HEK293 (cell line): ENCODE measurements around the gene PNLIP.

Experiments
- CTCF ChIA-PET: fragments of 350-600 bp; formaldehyde crosslinking; extraction: SDS; loops from one replicate; lab custom pipeline; 2021; ENCODE audit warnings: antibody characterized with exemption; lab: Yijun Ruan, JAX
- POLR2A ChIA-PET: fragments of 300-600 bp; formaldehyde crosslinking; extraction: SDS; loops from one replicate; lab custom pipeline; 2020; ENCODE audit warnings: antibody characterized with exemption, inconsistent platforms; lab: Yijun Ruan, JAX
- H3K27ac ChIP-seq: fragments of 200-500 bp; sonication (Bioruptor generic); 2 replicates; pipeline ENCODE4 v1.5.1; 2014; ENCODE audit warnings: low read depth, low read length, control low read depth, inconsistent platforms; ENCODE audit errors: extremely low read depth
- H3K36me3 ChIP-seq, 2 experiments: fragments of 200-500 bp in 1 of 2; sonication (Bioruptor generic) in 1 of 2; 1 replicate in 1 of 2; 2 replicates in 1 of 2; pipeline ENCODE4 v1.5.1; 2014 to 2017; ENCODE audit warnings: inconsistent platforms in 2 of 2, low read length in 2 of 2; ENCODE audit not compliant: control insufficient read depth in 2 of 2, insufficient read depth in 1 of 2
- H3K4me1 ChIP-seq: fragments of 200-500 bp; sonication (Bioruptor generic); 2 replicates; pipeline ENCODE4 v1.5.1; 2014; ENCODE audit warnings: mild to moderate bottlenecking, low read length, inconsistent platforms; ENCODE audit not compliant: control insufficient read depth, insufficient read depth
- H3K4me3 ChIP-seq: 2 replicates; pipeline ENCODE4 v1.5.1; 2011; ENCODE audit warnings: low read depth, mild to moderate bottlenecking, control low read depth, low read length, moderate library complexity
- H3K9me3 ChIP-seq: fragments of 200-500 bp; sonication (Bioruptor generic); 2 replicates; pipeline ENCODE4 v1.5.1; 2014; ENCODE audit warnings: low read depth, low read length, inconsistent platforms; ENCODE audit not compliant: control insufficient read depth, insufficient read depth
- ATF2 ChIP-seq: fragments of 450-650 bp; formaldehyde crosslinking; IDR thresholded peaks from 2 replicates; pipeline ENCODE4 v1.5.1; 2016; ENCODE audit warnings: missing biosample characterization, missing genetic modification characterization, low read depth
- EGR2 ChIP-seq: fragments of 450-650 bp; formaldehyde crosslinking; IDR thresholded peaks from 2 replicates; pipeline ENCODE4 v1.5.1; 2016; ENCODE audit warnings: low read depth, missing biosample characterization, missing genetic modification characterization
- GLI4 ChIP-seq: fragments of 450-650 bp; formaldehyde crosslinking; IDR thresholded peaks from 2 replicates; pipeline ENCODE4 v1.5.1; 2016; ENCODE audit warnings: missing biosample characterization, missing genetic modification characterization
- HOXD13 ChIP-seq: sonication (generic); formaldehyde crosslinking; IDR thresholded peaks from 2 replicates; pipeline ENCODE4 v1.8.0; 2022; ENCODE audit warnings: missing genetic modification reagents, borderline replicate concordance
- KLF9 ChIP-seq: fragments of 450-650 bp; formaldehyde crosslinking; IDR thresholded peaks from 2 replicates; pipeline ENCODE4 v1.5.1; 2016; ENCODE audit warnings: missing biosample characterization, missing genetic modification characterization, low read depth
- PBX3 ChIP-seq: sonication (generic); formaldehyde crosslinking; IDR thresholded peaks from 2 replicates; pipeline ENCODE4 v1.8.1; 2022; ENCODE audit warnings: mild to moderate bottlenecking, moderate library complexity, missing genetic modification reagents
- SALL2 ChIP-seq: fragments of 450-650 bp; formaldehyde crosslinking; IDR thresholded peaks from 2 replicates; pipeline ENCODE4 v1.5.0; 2017; ENCODE audit warnings: missing biosample characterization, mild to moderate bottlenecking, missing genetic modification characterization, borderline replicate concordance
- SETDB1 ChIP-seq: IDR thresholded peaks from one replicate; pipeline ENCODE4 v1.6.1; 2017; ENCODE audit warnings: mild to moderate bottlenecking, low read length, moderate library complexity, mixed read lengths; ENCODE audit not compliant: insufficient read length
- SP2 ChIP-seq: fragments of 450-650 bp; formaldehyde crosslinking; IDR thresholded peaks from 2 replicates; pipeline ENCODE4 v1.5.1; 2016; ENCODE audit warnings: missing biosample characterization, missing genetic modification characterization
- YY1 ChIP-seq: fragments of 450-650 bp; formaldehyde crosslinking; IDR thresholded peaks from 2 replicates; pipeline ENCODE4 v1.5.1; 2018; ENCODE audit warnings: missing biosample characterization, missing genetic modification characterization
- ZBTB10 ChIP-seq: fragments of 450-650 bp; formaldehyde crosslinking; IDR thresholded peaks from 2 replicates; pipeline ENCODE4 v1.5.1; 2016; ENCODE audit warnings: missing biosample characterization, missing genetic modification characterization
- ZBTB11 ChIP-seq: fragments of 450-650 bp; formaldehyde crosslinking; conservative IDR thresholded peaks from 2 replicates; pipeline ENCODE4 v1.5.1; 2016; ENCODE audit warnings: low read depth, missing biosample characterization, missing genetic modification characterization
- ZBTB21 ChIP-seq: fragments of 450-650 bp; formaldehyde crosslinking; IDR thresholded peaks from 2 replicates; pipeline ENCODE4 v1.5.1; 2017; ENCODE audit warnings: missing biosample characterization, missing genetic modification characterization
- ZBTB6 ChIP-seq: fragments of 450-650 bp; formaldehyde crosslinking; IDR thresholded peaks from 2 replicates; pipeline ENCODE4 v1.5.1; 2017; ENCODE audit warnings: missing biosample characterization, missing genetic modification characterization
- ZBTB7A ChIP-seq: fragments of 450-650 bp; formaldehyde crosslinking; IDR thresholded peaks from 2 replicates; pipeline ENCODE4 v1.5.1; 2016; ENCODE audit warnings: low read depth, missing biosample characterization, missing genetic modification characterization
- ZNF112 ChIP-seq: fragments of 450-650 bp; formaldehyde crosslinking; IDR thresholded peaks from 2 replicates; pipeline ENCODE4 v1.5.0; 2017; ENCODE audit warnings: missing biosample characterization, missing genetic modification characterization
- ZNF140 ChIP-seq: fragments of 450-650 bp; formaldehyde crosslinking; IDR thresholded peaks from 2 replicates; pipeline ENCODE4 v1.5.1; 2016; ENCODE audit warnings: missing biosample characterization, missing genetic modification characterization
- ZNF248 ChIP-seq: fragments of 450-650 bp; formaldehyde crosslinking; IDR thresholded peaks from 2 replicates; pipeline ENCODE4 v1.5.1; 2017; ENCODE audit warnings: missing biosample characterization, missing genetic modification characterization
- ZNF324 ChIP-seq: fragments of 450-650 bp; formaldehyde crosslinking; IDR thresholded peaks from 2 replicates; pipeline ENCODE4 v1.5.1; 2016; ENCODE audit warnings: missing biosample characterization, missing genetic modification characterization
- ZNF354C ChIP-seq: fragments of 450-650 bp; formaldehyde crosslinking; IDR thresholded peaks from 2 replicates; pipeline ENCODE4 v1.5.1; 2016; ENCODE audit warnings: missing biosample characterization, missing genetic modification characterization, low read depth, borderline replicate concordance
- ZNF391 ChIP-seq: fragments of 450-650 bp; formaldehyde crosslinking; IDR thresholded peaks from 2 replicates; pipeline ENCODE4 v1.5.1; 2016; ENCODE audit warnings: low read depth, missing biosample characterization, missing genetic modification characterization, borderline replicate concordance
- ZNF48 ChIP-seq: fragments of 450-650 bp; formaldehyde crosslinking; IDR thresholded peaks from 2 replicates; pipeline ENCODE4 v1.5.1; 2016; ENCODE audit warnings: missing biosample characterization, missing genetic modification characterization
- ZNF521 ChIP-seq: fragments of 450-650 bp; formaldehyde crosslinking; IDR thresholded peaks from 2 replicates; pipeline ENCODE4 v1.5.1; 2017; ENCODE audit warnings: missing biosample characterization, mild to moderate bottlenecking, missing genetic modification characterization
- ZNF596 ChIP-seq: fragments of 450-650 bp; IDR thresholded peaks from 2 replicates; pipeline ENCODE4 v1.5.0; 2018; ENCODE audit warnings: missing biosample characterization, mild to moderate bottlenecking, missing genetic modification characterization, moderate library complexity
- ZNF629 ChIP-seq: fragments of 450-650 bp; formaldehyde crosslinking; IDR thresholded peaks from 2 replicates; pipeline ENCODE4 v1.5.1; 2017; ENCODE audit warnings: missing biosample characterization, missing genetic modification characterization
- ZNF707 ChIP-seq: fragments of 450-650 bp; formaldehyde crosslinking; IDR thresholded peaks from 2 replicates; pipeline ENCODE4 v1.5.1; 2016; ENCODE audit warnings: missing biosample characterization, missing genetic modification characterization
- ZNF830 ChIP-seq: fragments of 450-650 bp; IDR thresholded peaks from 2 replicates; pipeline ENCODE4 v1.5.0; 2018; ENCODE audit warnings: missing biosample characterization, missing genetic modification characterization, low read depth, mild to moderate bottlenecking, moderate library complexity

PNLIP gene

GRCh38 chr10:116554628-116555027 is 8.9 kb downstream of the PNLIP start:
- Histone ChIP-seq H3K9me3 (no peaks in the 10 kb centered on the region), H3K4me1 (no peaks in the 10 kb centered on the region), H3K27ac (no peak overlapping the region), H3K36me3 (no peaks in the 10 kb centered on the region), H3K4me3 (no peak overlapping the region)
- TF ChIP-seq ZBTB11 (no peak), PBX3 (CRISPR knock-in tag) (no peak), SETDB1 (no peak), ZNF354C (tag by site-specific recombination) (no peak), ZNF521 (tag by site-specific recombination) (no peak), ZBTB6 (no peak), ZNF596 (tag by site-specific recombination) (no peak), SALL2 (no peak), ZNF391 (tag by site-specific recombination) (no peak), GLI4 (no peak), ZNF830 (no peak), SP2 (tag by site-specific recombination) (no peak), ZBTB7A (tag by site-specific recombination) (no peak), ZNF140 (tag by site-specific recombination) (no peak), ZNF707 (tag by site-specific recombination) (no peak), ZNF112 (no peak)
- CTCF ChIA-PET, result no interaction called here
- POLR2A ChIA-PET, result no interaction called here

- H3K36me3 ChIP-seq, result no peaks in the 10 kb centered on the region
- H3K4me1 ChIP-seq, result no peaks in the 10 kb centered on the region
- no peaks in the 10 kb centered on the region for H3K9me3 ChIP-seq
- H3K27ac ChIP-seq, result no peak overlapping the region
- CTCF ChIA-PET, result interaction anchor here (0.6 to 1.2 kb wide), 2 partner anchors 35 to 72 kb away, joined by 3 read pairs; no protein-coding TSS in a partner anchor
- POLR2A ChIA-PET, result no interaction called here
- H3K4me3 ChIP-seq, result no peak overlapping the region
- peak; percentile 48; the same call in 1 of the 2 replicates for TF ChIP-seq ZNF629 (tag by site-specific recombination)
- no peak for TF ChIP-seq YY1 (tag by site-specific recombination)
- no peak for TF ChIP-seq HOXD13 (CRISPR knock-in tag)
- TF ChIP-seq ZNF324 (tag by site-specific recombination), result no peak
- no peak for TF ChIP-seq ZBTB10 (tag by site-specific recombination)
- TF ChIP-seq ZNF248, result no peak
- TF ChIP-seq KLF9, result no peak
- no peak for TF ChIP-seq ZNF48 (tag by site-specific recombination)
- peak; percentile 53; the same call in 1 of the 2 replicates for TF ChIP-seq ATF2 (tag by site-specific recombination)
- TF ChIP-seq EGR2 (tag by site-specific recombination), result no peak
- TF ChIP-seq ZBTB21 (tag by site-specific recombination), result 0 out of 2 replicates have a peak, but pooled peaks have one; percentile 25
Observed at GRCh38 chr10:116555880-116556279, 10.1 kb downstream of the PNLIP start.
